Frontal cortex (tissue), 4 donors: ENCODE data around the gene DCANP1. TPM values are rescaled to one million over a fixed set of nuclear protein-coding genes. Genes with fewer than 3 reads are reported as not detected.

Experiments used
- DNase-seq, 2 donors: peaks; one replicate each; pipeline ENCODE4 v3.0.0; 2012; ENCODE audit warnings: low spot score in 2 of 2
- FAIRE-seq: peaks from 2 replicates; lab custom pipeline; 2012; peaks lifted over from hg19 to GRCh38; lab: Jason Lieb, UNC
- total RNA-seq: library from RNA; depleted of rRNA; stranded (reverse); fragments of >200 nt; gene quantifications from one replicate; pipeline ENCODE4 v1.2.3, GENCODE V29; 2014
- donor health status: control.
- donor health status: control.
- donor health status: control.

The DCANP1 gene
- total RNA-seq, 1 donor from 2014 or later = not detected

DNA sequence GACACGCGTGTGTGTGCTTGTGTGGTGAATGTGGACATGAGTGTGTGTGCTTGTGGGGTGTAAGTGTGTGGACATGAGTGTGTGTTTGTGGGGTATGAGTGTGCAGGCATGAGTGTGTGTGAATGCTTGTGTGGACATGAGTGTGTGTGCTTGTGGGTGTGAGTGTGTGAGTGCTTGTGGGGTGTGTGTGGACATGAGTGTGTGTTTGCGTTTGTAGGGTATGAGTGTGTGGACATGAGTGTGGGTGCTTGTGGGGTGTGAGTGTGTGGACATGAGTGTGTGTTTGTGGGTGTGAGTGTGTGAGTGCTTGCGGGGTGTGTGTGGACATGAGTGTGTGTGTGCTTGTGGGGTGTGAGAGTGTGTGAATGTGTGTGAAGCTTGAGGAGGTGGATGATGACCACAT is 34.8 kb upstream of the DCANP1 start:
- DNase-seq (no peak), FAIRE-seq (no peak)

- FAIRE-seq = no peak
- no peak for DNase-seq
Measured at GRCh38 chr5:135481387-135481786, 34.2 kb upstream of the DCANP1 start.

DNA sequence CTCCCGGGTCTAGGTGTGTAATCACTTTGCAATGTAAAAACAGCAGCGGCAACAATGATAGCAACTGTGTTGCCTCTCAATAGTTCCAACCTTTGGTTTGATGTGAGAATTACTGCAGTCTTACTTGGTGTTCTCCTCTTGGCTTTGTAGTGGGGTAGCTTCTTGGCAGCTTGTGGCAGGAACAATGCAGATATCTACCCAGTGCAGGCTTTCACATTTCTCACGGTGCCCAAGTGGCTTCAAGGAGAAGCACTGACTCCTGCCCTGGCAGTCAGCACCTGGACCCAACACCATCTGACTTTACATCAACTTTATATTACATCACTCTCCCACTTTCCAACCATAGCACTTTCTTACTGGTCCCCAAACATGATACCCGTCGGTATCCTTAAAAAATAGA is 33.4 kb upstream of the DCANP1 start:
- FAIRE-seq (no peak), DNase-seq (no peak)

DNA sequence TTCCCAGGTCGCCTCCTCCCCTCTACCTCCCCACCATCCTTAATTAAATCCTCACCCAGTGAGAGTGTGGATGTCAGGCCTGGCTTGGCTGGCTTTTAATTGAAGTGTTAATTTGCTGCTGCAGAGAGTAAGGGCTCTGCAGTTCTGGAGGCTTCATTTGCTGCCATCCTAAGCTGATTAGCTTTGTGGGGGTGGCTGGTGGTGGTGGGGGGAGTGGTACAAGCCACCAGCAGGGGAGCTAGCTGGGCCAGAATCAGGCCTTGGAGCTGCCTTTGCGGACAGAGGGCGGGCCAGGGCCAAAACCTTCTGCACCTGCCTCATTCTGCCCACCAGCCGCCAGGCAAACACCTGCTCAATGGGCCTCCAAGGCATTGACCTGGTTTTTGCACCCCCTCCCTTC is 31.8 kb upstream of the DCANP1 start:
- no peak for DNase-seq
- FAIRE-seq = no peak

DNA sequence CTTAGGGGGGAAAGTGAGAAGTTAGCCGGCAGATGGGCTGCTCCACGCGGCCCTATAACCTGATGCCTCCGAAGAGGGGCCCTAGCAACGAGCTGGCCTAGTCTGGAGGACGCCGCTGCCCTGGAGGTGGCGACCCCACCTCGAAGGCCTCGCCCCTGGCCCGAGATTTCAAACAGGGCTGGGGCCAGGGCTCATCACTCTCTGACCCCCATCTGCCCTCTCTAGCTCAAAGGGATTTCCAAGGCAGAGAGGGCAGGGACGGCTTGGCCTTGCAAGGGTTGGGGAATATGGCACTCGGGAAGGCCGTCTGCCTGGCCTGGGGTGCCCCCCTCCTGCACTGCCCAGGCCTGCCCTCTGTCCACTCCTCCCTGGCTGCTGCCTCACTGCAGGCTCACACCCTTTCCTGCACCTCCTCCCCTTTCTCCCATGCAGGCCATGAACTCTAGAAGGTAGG is 30.5 kb upstream of the DCANP1 start:
- no peak for FAIRE-seq
- no peak for DNase-seq

DNA sequence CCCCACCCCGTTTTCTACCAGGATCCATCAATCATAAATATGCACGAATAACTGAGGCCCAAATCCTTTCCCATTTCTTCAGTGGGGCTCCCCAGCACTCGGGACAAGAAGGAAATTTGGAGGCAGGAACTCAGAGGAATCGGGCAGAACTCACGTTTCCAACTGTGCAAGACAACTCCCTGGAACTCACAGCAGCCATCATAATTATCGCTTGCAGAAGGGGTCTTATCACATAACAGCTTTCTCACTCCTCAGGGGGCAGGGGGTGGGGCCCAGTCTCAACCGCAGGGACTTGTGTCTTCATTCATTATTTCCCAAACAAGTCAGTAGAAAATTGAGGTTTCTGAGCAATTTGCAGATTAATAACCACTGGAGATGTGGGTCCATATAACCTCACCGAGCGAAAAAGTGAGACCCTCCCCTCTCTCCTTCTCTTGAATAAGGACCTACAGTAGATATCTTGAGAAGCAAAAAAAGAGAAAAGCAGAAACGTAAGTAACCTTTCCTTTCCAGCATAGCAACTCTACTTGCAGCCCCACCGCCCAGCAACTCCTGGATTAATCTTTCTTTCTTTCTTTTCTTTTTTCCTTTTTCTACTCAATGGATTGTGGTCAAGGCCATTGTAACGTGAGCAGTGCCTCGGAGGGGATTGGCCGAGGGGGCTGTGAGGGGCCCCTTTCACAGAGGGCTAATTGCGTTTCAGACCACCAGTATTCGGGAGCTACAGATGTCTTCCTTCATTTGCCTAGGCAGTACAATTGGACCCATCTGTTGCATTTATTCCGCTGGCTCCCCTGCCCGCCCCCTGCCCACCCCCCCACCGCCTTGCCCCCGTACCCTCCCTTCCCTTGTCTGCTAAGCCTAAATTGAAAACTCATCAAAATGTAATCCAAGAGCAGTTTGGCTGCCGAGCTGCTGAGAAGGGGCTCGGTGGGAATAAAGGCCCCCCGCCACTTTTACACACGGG is 29.8 kb upstream of the DCANP1 start:
- FAIRE-seq = no peak

DNA sequence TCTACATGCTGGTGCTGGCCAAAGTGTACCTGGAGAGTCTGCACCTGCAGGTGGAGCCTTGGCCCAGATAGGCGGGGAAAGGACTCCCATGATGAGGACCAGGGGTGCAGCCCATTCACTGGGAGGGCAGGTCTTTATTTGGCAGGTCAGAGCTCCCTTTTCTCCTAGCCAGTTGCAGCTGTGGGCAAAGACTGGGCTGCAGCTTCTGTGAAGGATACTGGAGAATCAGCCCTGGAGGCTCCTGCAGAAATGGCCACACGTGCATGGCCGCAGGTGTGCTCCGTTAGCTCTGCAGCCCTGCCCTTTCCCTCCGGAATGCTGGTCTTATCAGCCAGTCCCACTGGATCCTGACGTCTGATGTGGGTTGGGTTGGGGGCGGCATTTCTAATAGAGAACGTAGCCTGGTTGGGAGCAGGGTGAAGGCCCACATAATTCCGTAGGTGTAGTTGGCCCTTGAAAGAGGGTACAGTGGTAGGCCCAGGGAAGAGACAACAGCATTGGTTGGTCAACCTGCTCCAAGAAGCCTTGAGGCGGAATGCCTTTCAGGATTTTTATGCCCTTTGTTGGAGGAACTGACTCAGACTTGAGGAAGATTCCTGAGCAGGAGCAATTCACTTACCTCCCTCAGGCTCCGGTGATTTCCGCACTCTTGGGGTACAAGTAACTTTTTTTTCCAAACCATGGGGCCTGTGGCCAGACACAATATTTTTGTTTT is 27.0 kb upstream of the DCANP1 start:
- no peak for FAIRE-seq
- no peak for DNase-seq

More for the DNA sequence above, 29.8 kb upstream of the DCANP1 start:
- no peak for DNase-seq

- no peak for FAIRE-seq
- no peak for DNase-seq
Measured at GRCh38 chr5:135472141-135472540, 25.0 kb upstream of the DCANP1 start.

DNA sequence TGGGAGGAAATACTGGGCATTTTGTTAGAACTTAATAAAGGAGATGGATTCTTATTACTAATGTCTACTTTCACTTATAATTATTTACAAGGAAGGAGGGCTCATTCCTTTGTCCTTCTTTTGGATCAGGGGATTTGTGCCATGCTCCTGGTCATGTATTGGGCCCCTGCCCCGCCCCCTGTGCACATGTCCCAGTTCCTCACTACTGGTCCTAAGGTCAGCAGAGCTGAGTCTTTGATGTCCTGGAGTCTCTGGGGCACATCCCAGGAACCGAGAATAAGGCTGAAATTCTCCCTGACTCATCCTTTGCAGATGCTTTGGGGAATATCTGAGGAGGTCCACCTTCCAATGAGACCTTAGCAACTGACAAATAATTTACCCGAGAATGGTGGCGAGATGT is 24.6 kb upstream of the DCANP1 start:
- FAIRE-seq = no peak
- no peak for DNase-seq

DNA sequence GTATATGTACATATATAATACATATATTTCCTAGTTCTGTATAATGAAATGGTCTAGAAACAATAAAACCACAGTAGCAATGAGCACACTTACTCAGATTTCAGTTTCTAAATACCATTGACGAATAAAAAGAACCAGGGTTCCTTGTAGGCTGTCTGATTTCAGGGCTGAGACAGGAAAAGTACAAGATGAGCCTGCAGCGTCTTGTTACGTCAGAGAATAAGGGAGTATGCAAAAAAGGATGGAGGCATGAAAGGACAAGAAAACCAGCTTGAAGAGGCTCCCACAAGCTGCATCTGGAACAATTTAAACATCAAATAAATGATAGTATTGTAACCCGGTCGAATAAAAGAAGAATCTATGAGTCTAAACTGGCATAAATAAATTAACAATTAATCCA is 22.8 kb upstream of the DCANP1 start:
- DNase-seq (no peak), FAIRE-seq (no peak)

GRCh38 chr5:135468541-135468940 is 21.4 kb upstream of the DCANP1 start:
- no peak for DNase-seq
- no peak for FAIRE-seq

- FAIRE-seq (no peak), DNase-seq (no peak)
Measured at GRCh38 chr5:135467871-135468485, 20.8 kb upstream of the DCANP1 start.

GRCh38 chr5:135467051-135467625 is 20.0 kb upstream of the DCANP1 start:
- FAIRE-seq (no peak), DNase-seq (no peak)

DNA sequence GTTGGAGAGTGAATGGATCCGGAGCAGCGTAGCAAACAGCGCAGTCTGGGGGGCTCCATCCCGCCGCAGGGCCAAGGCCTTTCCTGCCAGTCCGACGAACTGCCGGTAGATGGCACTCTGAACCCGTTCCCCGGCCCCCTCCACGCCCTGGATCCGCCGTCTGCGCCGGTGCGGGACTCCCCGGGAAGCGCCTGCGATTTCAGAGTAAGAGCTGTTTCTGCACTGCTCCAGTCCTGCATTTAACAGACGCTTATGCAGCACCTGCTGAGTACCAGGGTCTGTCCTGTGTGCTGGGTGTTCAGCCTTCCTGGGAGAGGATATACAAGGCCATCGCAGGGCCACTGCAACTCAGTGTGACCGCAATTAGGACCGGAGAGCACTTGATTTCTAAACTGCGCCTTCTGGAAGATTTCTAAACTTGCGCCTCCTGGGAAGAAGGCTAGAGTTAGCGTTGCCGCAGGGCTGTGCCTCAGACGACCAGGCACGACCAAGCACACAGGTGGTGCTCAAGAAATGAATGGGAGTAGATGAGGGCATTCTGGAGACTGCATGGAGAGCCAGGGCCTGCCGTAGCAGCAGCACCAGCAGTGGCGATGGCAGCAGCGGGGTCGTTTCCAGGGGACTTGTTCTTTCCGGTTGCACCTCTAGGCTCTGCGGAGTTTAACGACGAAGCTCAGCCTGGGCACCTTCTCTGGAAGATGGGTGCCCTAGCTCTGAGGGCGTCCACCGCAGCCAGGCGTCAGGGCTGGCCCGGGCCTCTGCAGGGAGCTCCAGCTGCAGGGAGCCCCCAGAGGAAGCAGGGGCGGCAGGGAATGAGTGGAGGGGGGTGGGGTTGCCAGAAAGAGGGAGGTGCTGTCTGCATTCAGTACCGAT is 19.3 kb upstream of the DCANP1 start:
- no peak for FAIRE-seq
- DNase-seq = peak; percentile 44 to 83

- no peak for FAIRE-seq
Measured at GRCh38 chr5:135465391-135466122, 18.4 kb upstream of the DCANP1 start.

DNA sequence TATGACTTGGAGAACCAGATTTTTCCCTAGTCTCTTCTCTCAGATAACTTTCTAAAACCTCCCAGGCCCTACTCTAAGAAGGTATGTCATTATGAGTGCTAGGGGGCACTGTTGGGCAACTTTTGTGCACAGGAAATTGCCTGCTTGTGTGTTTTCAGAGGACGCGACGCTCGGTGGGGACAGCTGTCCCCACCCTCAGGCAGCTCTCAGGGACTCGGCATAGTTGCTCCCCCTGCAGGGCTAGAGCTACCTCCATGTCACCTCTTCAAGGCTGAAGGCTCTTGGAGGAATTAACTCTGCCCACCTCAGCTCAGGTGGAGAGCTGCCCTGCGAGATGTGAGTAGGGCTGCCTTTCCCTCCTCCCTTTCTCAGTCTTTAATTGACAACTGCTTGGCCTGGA is 15.2 kb upstream of the DCANP1 start:
- DNase-seq = peak in 1 of 2 donors; percentile 57
- FAIRE-seq = no peak

More at GRCh38 chr5:135465391-135466122, 18.4 kb upstream of the DCANP1 start:
- no peak for DNase-seq

- no peak for FAIRE-seq
- DNase-seq = no peak
Measured at GRCh38 chr5:135461481-135462151, 14.5 kb upstream of the DCANP1 start.
